CD14-positive monocyte (primary cell): ENCODE measurements around the gene TNFRSF1A. TPM values are rescaled to one million over a fixed set of nuclear protein-coding genes. Genes with fewer than 3 reads are reported as not detected.

Experiments
- DNase-seq, 3 donors: peaks; one replicate each; pipeline ENCODE4 v3.0.0-alpha.2; 2011 to 2022
- H2AFZ ChIP-seq: 2 replicates; pipeline ENCODE4 v1.6.0; 2012; ENCODE audit warnings: mild to moderate bottlenecking, low read depth, low read length, inconsistent platforms; ENCODE audit not compliant: insufficient read depth, poor library complexity, severe bottlenecking
- H3K27ac ChIP-seq, 2 donors: 1 replicate in 1 of 2; 2 replicates in 1 of 2; pipeline ENCODE4 v1.5.1; 2012 to 2013; ENCODE audit warnings: low read length in 2 of 2, control low read depth in 1 of 2, inconsistent platforms in 1 of 2, low read depth in 1 of 2, mild to moderate bottlenecking in 1 of 2
- H3K27me3 ChIP-seq, 2 donors: one replicate each; pipeline versions ENCODE4 v1.6.0 to v1.6.1; 2011 to 2013; ENCODE audit warnings: low read length in 2 of 2; ENCODE audit not compliant: control insufficient read depth in 2 of 2, insufficient read depth in 2 of 2
- H3K36me3 ChIP-seq, 2 donors: replicated peaks in 1 of 2; 1 replicate in 1 of 2; 2 replicates in 1 of 2; pipeline versions ENCODE4 v1.5.1 to v1.6.1; 2012 to 2013; ENCODE audit warnings: low read length in 2 of 2, control low read depth in 1 of 2, inconsistent platforms in 1 of 2, mild to moderate bottlenecking in 1 of 2; ENCODE audit not compliant: insufficient read depth in 2 of 2, control insufficient read depth in 1 of 2
- H3K4me1 ChIP-seq, 2 donors: 1 replicate in 1 of 2; 2 replicates in 1 of 2; pipeline versions ENCODE4 v1.5.1 to v1.6.1; 2012 to 2013; ENCODE audit warnings: low read length in 2 of 2, control low read depth in 1 of 2, inconsistent platforms in 1 of 2, mild to moderate bottlenecking in 1 of 2, moderate library complexity in 1 of 2; ENCODE audit not compliant: insufficient read depth in 2 of 2, control insufficient read depth in 1 of 2
- H3K4me2 ChIP-seq: replicated peaks from 2 replicates; pipeline ENCODE3; 2012; ENCODE audit warnings: low read length, moderate library complexity, mild to moderate bottlenecking; ENCODE audit not compliant: poor library complexity, severe bottlenecking; ENCODE audit errors: extremely low read depth
- H3K4me3 ChIP-seq, 3 experiments: fragments of 200-600 bp in 1 of 3; sonication (generic) in 1 of 3; replicated peaks in 1 of 3; 1 replicate in 2 of 3; 2 replicates in 1 of 3; pipeline ENCODE4 v1.5.1; 2011 to 2013; ENCODE audit warnings: low read length in 3 of 3, mild to moderate bottlenecking in 3 of 3, control low read depth in 2 of 3, low read depth in 2 of 3, inconsistent platforms in 1 of 3, moderate library complexity in 1 of 3
- H3K79me2 ChIP-seq: 2 replicates; pipeline ENCODE4 v1.6.0; 2012; ENCODE audit warnings: mild to moderate bottlenecking, control low read depth, inconsistent platforms, low read length, moderate library complexity; ENCODE audit not compliant: insufficient read depth
- H3K9ac ChIP-seq: 2 replicates; pipeline ENCODE4 v1.6.0; 2017; ENCODE audit warnings: low read length, mild to moderate bottlenecking; ENCODE audit not compliant: insufficient read depth, poor library complexity, severe bottlenecking
- H3K9me3 ChIP-seq, 2 donors: replicated peaks in 1 of 2; 1 replicate in 1 of 2; 2 replicates in 1 of 2; pipeline versions ENCODE4 v1.5.1 to v1.6.1; 2012 to 2013; ENCODE audit warnings: low read length in 2 of 2, control low read depth in 1 of 2; ENCODE audit not compliant: control insufficient read depth in 1 of 2, insufficient read depth in 1 of 2
- H4K20me1 ChIP-seq: 2 replicates; pipeline ENCODE4 v1.6.0; 2012; ENCODE audit warnings: mild to moderate bottlenecking, low read length, control low read depth, moderate library complexity; ENCODE audit not compliant: insufficient read depth
- H3K27ac Mint-ChIP-seq, 7 donors: one replicate each; pipeline ENCODE4 v1.8.0; 2020; ENCODE audit warnings: mild to moderate bottlenecking in 7 of 7, mixed read lengths in 7 of 7, moderate library complexity in 6 of 7, inconsistent platforms in 2 of 7
- H3K27me3 Mint-ChIP-seq, 3 donors: one replicate each; pipeline ENCODE4 v1.8.0; 2021 to 2022; ENCODE audit warnings: low read depth in 3 of 3, mild to moderate bottlenecking in 3 of 3, mixed read lengths in 3 of 3, moderate library complexity in 3 of 3, inconsistent platforms in 1 of 3
- H3K36me3 Mint-ChIP-seq, 2 donors: one replicate each; pipeline ENCODE4 v1.8.0; 2020; ENCODE audit warnings: mixed read lengths in 2 of 2, inconsistent platforms in 1 of 2, mild to moderate bottlenecking in 1 of 2
- H3K4me1 Mint-ChIP-seq: one replicate; pipeline ENCODE4 v1.8.0; 2020; ENCODE audit warnings: mild to moderate bottlenecking, mixed read lengths
- H3K4me3 Mint-ChIP-seq, 2 donors: one replicate each; pipeline ENCODE4 v1.8.0; 2020; ENCODE audit warnings: mild to moderate bottlenecking in 2 of 2, mixed read lengths in 2 of 2, moderate library complexity in 1 of 2
- H3K9me3 Mint-ChIP-seq, 7 donors: one replicate each; pipeline ENCODE4 v1.8.0; 2020 to 2022; ENCODE audit warnings: mixed read lengths in 7 of 7, mild to moderate bottlenecking in 6 of 7, moderate library complexity in 6 of 7, inconsistent platforms in 2 of 7
- CTCF ChIP-seq: fragments of 200-600 bp; IDR thresholded peaks from one replicate; pipeline ENCODE4 v1.8.0; 2022; ENCODE audit warnings: antibody characterized with exemption, mild to moderate bottlenecking
- WGBS: methylation state at CpG from one replicate; pipeline ENCODE4 v1.1.5; 2013; ENCODE audit warnings: missing lambda C conversion rate; ENCODE audit not compliant: insufficient coverage; 5-methylcytosine and 5-hydroxymethylcytosine counted together
- intact Hi-C, 2 donors: fragments of 100-400 bp; cut with micrococcal nuclease; formaldehyde crosslinking; loops; one replicate each; pipeline versions ENCODE4 v1.15.0 to v1.15.1; 2023
- polyA plus RNA-seq, 3 donors: library from polyadenylated mRNA; depleted of rRNA in 1 of 3; unstranded in 2 of 3; stranded (reverse) in 1 of 3; fragments of 300-500 nt in 2 of 3; fragments of >200 nt in 1 of 3; fragmentation: Illumina TruSeq in 2 of 3; gene quantifications; 1 replicate in 2 of 3; 2 replicates in 1 of 3; pipeline ENCODE4 v1.2.3, GENCODE V29; 2012 to 2021

The TNFRSF1A gene
- polyA plus RNA-seq, 3 donors = 108 to 157 (median 152) TPM

GRCh38 chr12:6295094-6295811 lies 46.6 kb downstream of the TNFRSF1A start:
- intact Hi-C loops = no loop called here
- Mint-ChIP-seq H3K9me3 (peaks cover 0 to 4% (median 0%) of the 10 kb centered on the region in 7 donors), H3K27me3 (peaks cover 0 to 7% (median 3%) of the 10 kb centered on the region in 3 donors), H3K36me3 (no peaks in the 10 kb centered on the region), H3K4me1 (peaks cover 13% of the 10 kb centered on the region), H3K27ac (peak overlapping the region in 5 of 7 donors; percentile 38 to 77 (median 51)), H3K4me3 (peak overlapping the region in 1 of 2 donors; percentile 13)
- Histone ChIP-seq H3K27ac (no peak overlapping the region), H3K9me3 (no peaks in the 10 kb centered on the region), H3K9ac (no peak overlapping the region), H3K4me1 (no peaks in the 10 kb centered on the region), H3K4me2 (no peak overlapping the region), H4K20me1 (no peaks in the 10 kb centered on the region), H3K4me3 (no peak overlapping the region), H3K36me3 (no peaks in the 10 kb centered on the region), H3K27me3 (no peaks in the 10 kb centered on the region), H2AFZ (no peak overlapping the region), H3K79me2 (no peaks in the 10 kb centered on the region)
- peak; percentile 32 to 67 (median 63) for DNase-seq
- TF ChIP-seq CTCF = no peak
- WGBS = 70% methylated on average over 2 of the region's 5 CpGs

GRCh38 chr12:6294156-6295093 lies 47.5 kb downstream of the TNFRSF1A start:
- H3K27me3 ChIP-seq = no peaks in the 10 kb centered on the region
- peak overlapping the region in 1 of 2 donors; percentile 13 for H3K4me3 Mint-ChIP-seq
- DNase-seq = peak in 1 of 3 donors; percentile 26
- no peak overlapping the region for H2AFZ ChIP-seq
- H3K27ac Mint-ChIP-seq = peak overlapping the region; percentile 4 to 79 (median 51)
- H3K27ac ChIP-seq = no peak overlapping the region
- no peak overlapping the region for H3K9ac ChIP-seq
- no peak overlapping the region for H3K4me2 ChIP-seq
- H3K79me2 ChIP-seq = no peaks in the 10 kb centered on the region
- no peaks in the 10 kb centered on the region for H4K20me1 ChIP-seq
- no peaks in the 10 kb centered on the region for H3K4me1 ChIP-seq
- peaks cover 0 to 7% (median 3%) of the 10 kb centered on the region in 3 donors for H3K27me3 Mint-ChIP-seq
- 50% methylated on average over 5 of the region's 5 CpGs for WGBS
- H3K9me3 Mint-ChIP-seq = peaks cover 0 to 7% (median 0%) of the 10 kb centered on the region in 7 donors
- intact Hi-C loops = no loop called here
- H3K36me3 Mint-ChIP-seq = no peaks in the 10 kb centered on the region
- no peaks in the 10 kb centered on the region for H3K36me3 ChIP-seq
- TF ChIP-seq CTCF = no peak
- peaks cover 13% of the 10 kb centered on the region for H3K4me1 Mint-ChIP-seq
- H3K4me3 ChIP-seq = no peak overlapping the region
- no peaks in the 10 kb centered on the region for H3K9me3 ChIP-seq
